ENCODE results near the gene THY1.
"Not testable (repeated sequence)": the region's sequence is repeated elsewhere in the genome, so short reads cannot be mapped to it uniquely, and the experiment has no call there.

THY1 gene

DNA sequence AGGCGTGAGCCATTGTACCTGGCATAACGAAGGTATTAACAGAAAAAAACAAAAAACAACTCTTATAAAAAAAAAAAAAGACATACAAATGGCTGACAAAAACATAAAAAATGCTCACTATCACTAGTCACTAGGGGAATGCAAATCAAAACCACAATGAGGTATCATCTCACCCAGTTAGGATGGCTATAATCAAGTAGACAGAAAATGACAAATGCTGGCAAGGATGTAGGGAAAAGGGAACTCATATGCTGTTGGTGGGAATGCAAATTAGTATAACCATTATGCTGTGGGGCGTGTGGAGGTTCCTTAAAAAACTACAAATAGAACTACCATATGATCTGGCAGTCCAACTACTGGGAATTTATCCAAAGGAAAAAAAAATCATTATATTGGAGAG lies 17.0 kb downstream of the THY1 start:
- ChIA-PET CTCF (no interaction called here), POLR2A (no interaction called here)
- DNase-seq (ENCODE audit: extremely low spot score): no peak
- TF ChIP-seq, protein P1, sequence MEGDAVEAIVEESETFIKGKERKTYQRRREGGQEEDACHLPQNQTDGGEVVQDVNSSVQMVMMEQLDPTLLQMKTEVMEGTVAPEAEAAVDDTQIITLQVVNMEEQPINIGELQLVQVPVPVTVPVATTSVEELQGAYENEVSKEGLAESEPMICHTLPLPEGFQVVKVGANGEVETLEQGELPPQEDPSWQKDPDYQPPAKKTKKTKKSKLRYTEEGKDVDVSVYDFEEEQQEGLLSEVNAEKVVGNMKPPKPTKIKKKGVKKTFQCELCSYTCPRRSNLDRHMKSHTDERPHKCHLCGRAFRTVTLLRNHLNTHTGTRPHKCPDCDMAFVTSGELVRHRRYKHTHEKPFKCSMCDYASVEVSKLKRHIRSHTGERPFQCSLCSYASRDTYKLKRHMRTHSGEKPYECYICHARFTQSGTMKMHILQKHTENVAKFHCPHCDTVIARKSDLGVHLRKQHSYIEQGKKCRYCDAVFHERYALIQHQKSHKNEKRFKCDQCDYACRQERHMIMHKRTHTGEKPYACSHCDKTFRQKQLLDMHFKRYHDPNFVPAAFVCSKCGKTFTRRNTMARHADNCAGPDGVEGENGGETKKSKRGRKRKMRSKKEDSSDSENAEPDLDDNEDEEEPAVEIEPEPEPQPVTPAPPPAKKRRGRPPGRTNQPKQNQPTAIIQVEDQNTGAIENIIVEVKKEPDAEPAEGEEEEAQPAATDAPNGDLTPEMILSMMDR (IDR thresholded peaks at IDR 0.05; ENCODE audit: control extremely low read depth, extremely low read depth, low read depth, missing control alignments): no peak

DNA sequence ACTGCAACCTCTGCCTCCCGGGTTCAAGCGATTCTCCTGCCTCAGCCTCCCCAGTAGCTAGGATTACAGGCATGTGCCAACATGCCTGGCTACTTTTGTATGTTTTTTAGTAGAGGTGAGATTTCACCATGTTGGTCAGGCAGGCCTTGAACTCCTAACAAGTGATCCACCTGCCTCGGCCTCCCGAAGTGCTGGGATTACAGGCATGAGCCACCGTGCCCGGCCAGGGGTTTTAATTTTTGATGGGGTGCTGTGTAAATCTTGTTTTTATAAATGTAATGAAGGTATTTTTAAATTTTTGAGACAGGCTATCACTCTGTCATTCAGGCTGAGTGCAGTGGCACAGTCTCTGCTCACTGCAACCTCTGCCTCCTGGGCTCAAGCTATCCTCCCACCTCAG lies 17.5 kb downstream of the THY1 start:
- POLR2A ChIA-PET; DNase-seq (ENCODE audit: extremely low spot score): not testable (repeated sequence)
- CTCF ChIA-PET: interaction anchor here (1.0 kb wide), 1 partner anchor 25 kb away, joined by 4 read pairs; no protein-coding TSS in a partner anchor

DNA sequence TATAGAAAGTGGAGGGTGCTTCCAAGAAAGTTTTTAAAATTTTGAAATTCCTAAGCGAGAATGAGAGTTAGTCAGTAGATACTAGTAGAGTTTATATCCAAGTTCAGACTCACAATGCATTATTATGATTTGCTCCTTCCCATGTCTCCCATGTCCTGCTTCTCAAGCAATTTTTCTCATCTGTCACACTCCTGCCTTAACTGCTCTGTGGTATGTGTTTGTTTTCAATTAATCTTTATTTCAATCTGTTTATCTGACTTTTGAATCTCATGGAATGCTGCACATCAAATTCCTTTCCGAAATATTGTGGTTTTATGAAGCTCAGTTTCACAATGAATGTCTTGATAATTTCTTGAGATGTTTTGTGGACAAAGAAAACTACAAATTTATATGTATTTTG lies 18.1 kb downstream of the THY1 start:
- DNase-seq (ENCODE audit: extremely low spot score): no peak

DNA sequence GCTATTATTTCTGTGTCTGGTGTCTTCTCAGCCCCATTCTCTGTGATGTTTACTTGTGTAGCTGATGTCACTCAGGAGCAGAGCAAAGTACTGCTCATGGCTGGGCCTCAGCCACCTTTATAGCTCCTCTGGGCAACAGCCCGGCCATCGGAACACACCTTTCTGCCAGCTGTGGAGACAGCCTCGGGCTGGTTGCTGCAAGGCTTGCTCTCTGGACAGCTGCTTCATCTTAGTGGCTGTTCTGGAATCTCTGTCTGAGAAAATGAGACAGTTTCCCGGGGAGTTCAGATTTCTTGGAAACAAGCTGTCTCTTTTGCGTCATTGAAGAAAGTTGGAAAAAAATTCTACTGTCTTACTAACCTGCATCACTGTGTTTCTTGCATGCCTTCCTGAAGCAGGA lies 20.0 kb downstream of the THY1 start:
- TF ChIP-seq, protein P1 (IDR thresholded peaks at IDR 0.05; ENCODE audit: control extremely low read depth, extremely low read depth, low read depth, missing control alignments): no peak
- ChIA-PET CTCF (interaction anchor here (0.9 to 1.3 kb wide), 2 partner anchors 20 to 47 kb away, joined by 4 to 5 read pairs; no protein-coding TSS in a partner anchor), POLR2A (no interaction called here)
- no peak for DNase-seq (ENCODE audit: extremely low spot score)

More for the DNA sequence above, 18.1 kb downstream of the THY1 start:
- ChIA-PET POLR2A (no interaction called here), CTCF (interaction anchor here (1.0 kb wide), 1 partner anchor 24 kb away, joined by 4 read pairs; no protein-coding TSS in a partner anchor)
- TF ChIP-seq, protein P1 (IDR thresholded peaks at IDR 0.05; ENCODE audit: control extremely low read depth, extremely low read depth, low read depth, missing control alignments): no peak

DNA sequence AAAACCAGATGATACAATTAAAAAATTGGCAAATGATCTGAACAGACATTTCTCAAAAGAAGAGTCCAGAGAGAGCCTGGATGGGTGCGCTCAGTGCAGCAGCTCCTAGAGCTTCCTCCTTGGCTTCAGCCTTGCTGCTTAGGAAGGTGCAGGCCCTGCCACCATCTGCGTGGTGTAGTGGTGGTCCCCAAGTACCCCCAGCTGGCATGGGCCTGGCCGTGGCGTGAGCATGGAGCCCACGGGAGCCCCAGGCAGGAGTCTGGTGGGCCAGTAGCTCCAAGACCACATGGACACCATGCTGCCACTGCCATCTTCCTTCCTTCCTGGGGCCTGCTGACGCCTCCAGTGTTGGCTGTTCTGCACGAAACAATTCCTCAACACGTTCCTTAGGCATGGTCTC lies 20.5 kb downstream of the THY1 start:
- ChIA-PET CTCF (interaction anchor here (0.9 kb wide), 1 partner anchor 46 kb away, joined by 4 read pairs; no protein-coding TSS in a partner anchor), POLR2A (interaction anchor here (0.5 kb wide), 1 partner anchor 322 kb away, joined by 3 read pairs; no protein-coding TSS in a partner anchor)
- TF ChIP-seq, protein P1 (IDR thresholded peaks at IDR 0.05; ENCODE audit: control extremely low read depth, extremely low read depth, low read depth, missing control alignments): no peak
- DNase-seq (ENCODE audit: extremely low spot score): no peak

DNA sequence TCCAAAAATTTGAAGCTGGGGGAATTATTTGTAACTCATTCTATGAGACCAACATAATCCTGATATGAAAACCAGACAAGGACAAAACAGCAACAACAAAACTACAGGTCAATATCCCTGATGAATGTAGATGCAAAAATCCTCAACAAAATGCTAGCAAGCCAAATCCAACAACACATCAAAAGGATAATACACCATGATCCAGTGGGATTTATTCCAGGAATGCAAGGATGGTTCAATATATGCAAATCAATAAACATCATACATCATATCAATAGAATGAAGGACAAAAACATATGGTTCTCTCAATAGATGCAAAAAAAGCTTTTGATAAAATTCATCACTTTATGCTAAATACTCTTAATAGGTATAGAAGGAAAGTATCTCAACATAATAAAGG lies 22.1 kb downstream of the THY1 start:
- no peak for DNase-seq (ENCODE audit: extremely low spot score)
- TF ChIP-seq, protein P1 (IDR thresholded peaks at IDR 0.05; ENCODE audit: control extremely low read depth, extremely low read depth, low read depth, missing control alignments): no peak
- ChIA-PET POLR2A (no interaction called here), CTCF (interaction anchor here (1.1 kb wide), 1 partner anchor 74 kb away, joined by 3 read pairs; no protein-coding TSS in a partner anchor)

DNA sequence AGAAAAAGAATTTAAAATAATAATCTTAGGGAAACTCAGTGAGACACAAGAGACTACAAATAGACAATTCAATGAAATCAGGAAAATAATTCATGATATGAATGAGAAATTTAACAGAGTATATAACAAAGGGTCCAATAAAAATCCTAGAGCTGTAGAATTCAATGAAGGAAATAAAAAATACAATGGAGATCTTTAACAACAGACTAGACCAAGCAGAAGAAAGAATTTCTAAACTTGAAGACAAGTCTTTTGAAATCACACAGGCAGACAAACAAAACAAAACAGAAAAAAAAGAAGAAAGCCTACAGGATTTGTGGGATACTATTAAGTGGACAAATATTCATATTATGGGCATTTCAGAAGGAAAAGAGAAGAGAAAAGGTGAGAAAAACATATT lies 25.2 kb downstream of the THY1 start:
- ChIA-PET CTCF (interaction anchor here (0.8 to 2.4 kb wide), 2 partner anchors 16 to 77 kb away, joined by 4 to 6 read pairs; partner anchors contain the start of gene USP2), POLR2A (no interaction called here)
- TF ChIP-seq, protein P1 (IDR thresholded peaks at IDR 0.05; ENCODE audit: control extremely low read depth, extremely low read depth, low read depth, missing control alignments): no peak
- DNase-seq (ENCODE audit: extremely low spot score): no peak

All from GM10248 (cell line).